Right ventricle myocardium inferior (tissue), 1 donor: ENCODE results near the gene MTFMT. TPM values are rescaled to one million over a fixed set of nuclear protein-coding genes. Genes with fewer than 3 reads are reported as not detected.

Source experiments
- ATAC-seq: fragments of 200-7000 bp; cut with Tn5 transposase; one replicate; pipeline ENCODE4 v1.9.1; 2020; ENCODE audit warnings: mild to moderate bottlenecking, moderate library complexity
- DNase-seq: peaks from one replicate; pipeline ENCODE4 v3.0.0; 2021; ENCODE audit errors: missing footprints
- intact Hi-C: fragments of 100-400 bp; cut with DNase I; formaldehyde crosslinking; loops from one replicate; pipeline ENCODE4 v1.11.0; 2022
- total RNA-seq: library from RNA; stranded (reverse); fragmentation: NEBNext Ultra II Directional; extraction: Animal tissue kit (Norgen Biotek cat#: 25700); gene quantifications from one replicate; pipeline ENCODE4 v1.2.1, GENCODE V29; 2021
- donor health status: DM: no; HTN: yes; CAD: no; lungs with severe emphysema.

Gene MTFMT
- total RNA-seq, 1 donor from 2014 or later = 18.7 TPM

DNA sequence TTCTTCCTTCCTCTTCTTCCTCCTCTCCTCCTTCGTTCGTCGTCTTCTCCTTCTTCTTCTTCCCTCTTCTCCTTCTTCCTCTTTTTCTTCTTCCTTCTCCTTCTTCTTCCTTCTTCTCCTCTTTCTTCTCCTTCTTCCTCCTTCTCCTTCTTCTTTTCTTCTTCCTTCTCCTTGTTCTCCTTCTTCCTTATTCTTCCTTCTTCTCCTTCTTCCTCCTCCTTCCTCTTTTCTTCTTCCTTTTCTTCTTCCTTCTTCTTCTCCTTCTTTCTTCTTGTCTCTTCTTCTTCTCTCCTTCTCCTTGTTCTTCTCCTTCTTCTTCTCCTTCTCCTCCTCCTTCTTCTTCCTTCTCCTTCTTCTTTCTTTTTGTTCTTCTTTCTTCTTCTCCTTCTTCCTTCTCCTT is 75.0 kb downstream of the MTFMT start:
- ATAC-seq = no peak
- DNase-seq = no peak
- intact Hi-C loops = no loop called here

DNA sequence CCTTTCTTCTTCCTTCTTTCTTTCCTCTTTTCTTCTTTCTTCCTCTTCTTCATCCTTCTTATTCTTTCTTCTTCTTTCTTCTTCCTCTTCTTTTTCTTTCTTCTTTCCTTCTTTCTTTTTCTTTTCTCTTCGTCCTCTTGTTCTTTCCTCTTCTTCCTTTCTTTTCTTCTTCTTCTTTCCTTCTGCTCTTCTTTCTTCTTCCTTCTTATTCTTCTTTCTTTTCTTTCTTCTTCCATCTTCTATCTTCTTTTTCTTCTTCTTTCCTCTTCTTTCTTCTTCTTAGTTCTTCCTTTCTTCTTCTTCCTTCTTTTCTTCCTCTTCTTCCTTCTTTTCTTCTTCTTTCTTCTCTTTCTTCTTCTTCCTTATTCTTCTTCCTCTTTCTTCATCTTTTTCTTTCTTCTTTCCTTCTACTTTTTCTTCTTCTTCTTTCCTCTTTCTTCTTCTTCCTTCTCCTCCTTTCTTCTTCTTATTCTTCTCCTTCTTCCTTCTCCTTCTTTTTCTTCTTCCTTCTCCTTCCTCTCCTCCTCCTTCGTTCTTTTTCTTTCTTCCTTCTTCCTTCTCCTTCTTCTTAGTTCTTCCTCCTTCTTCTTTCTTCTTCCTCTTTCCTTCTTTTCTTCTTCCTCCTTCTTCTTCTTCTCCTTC is 77.5 kb downstream of the MTFMT start:
- no peak for DNase-seq
- intact Hi-C loops = no loop called here
- no peak for ATAC-seq

Other genes starting within 250 kb of the MTFMT start
- gene PIF1, start 204.0 kb downstream of the MTFMT start, total RNA-seq = 0.73 TPM
- gene PLEKHO2, start 187.7 kb downstream of the MTFMT start, total RNA-seq = 10.4 TPM
- gene ANKDD1A, start 117.7 kb downstream of the MTFMT start, total RNA-seq = 1.1 TPM
- 45.3 TPM for gene SPG21, start 39.7 kb downstream of the MTFMT start, total RNA-seq
- gene SLC51B, start 15.7 kb upstream of the MTFMT start, total RNA-seq = not detected
- gene RASL12, start 38.4 kb upstream of the MTFMT start, total RNA-seq = 23.3 TPM
- 8.4 TPM for gene KBTBD13, start 47.1 kb upstream of the MTFMT start, total RNA-seq
- 1.5 TPM for gene UBAP1L, start 85.6 kb upstream of the MTFMT start, total RNA-seq
- gene PDCD7, start 104.2 kb upstream of the MTFMT start, total RNA-seq = 17.9 TPM
- gene CLPX, start 155.7 kb upstream of the MTFMT start, total RNA-seq = 54.6 TPM
- gene CILP, start 181.8 kb upstream of the MTFMT start, total RNA-seq = 15.7 TPM